Daoy (cell line): ENCODE data around the gene ANKRD40CL. TPM values are rescaled to one million over a fixed set of nuclear protein-coding genes. Genes with fewer than 3 reads are reported as not detected.

ENCODE experiments used
- DNase-seq: peaks from one replicate; pipeline ENCODE4 v3.0.0-alpha.2; 2015; ENCODE audit warnings: low read depth
- total RNA-seq: library from RNA; depleted of rRNA; stranded (reverse); fragments of >200 nt; shearing (Covaris generic); gene quantifications from 2 replicates; pipeline ENCODE4 v1.2.3, GENCODE V29; 2014

ANKRD40CL gene
- total RNA-seq, 1 experiment from 2014 or later: not detected

GRCh38 chr17:50787106-50787505 lies 19.8 kb upstream of the ANKRD40CL start:
- no peak for DNase-seq

- DNase-seq: no peak
Measured at GRCh38 chr17:50785946-50786570, 18.7 kb upstream of the ANKRD40CL start.

DNA sequence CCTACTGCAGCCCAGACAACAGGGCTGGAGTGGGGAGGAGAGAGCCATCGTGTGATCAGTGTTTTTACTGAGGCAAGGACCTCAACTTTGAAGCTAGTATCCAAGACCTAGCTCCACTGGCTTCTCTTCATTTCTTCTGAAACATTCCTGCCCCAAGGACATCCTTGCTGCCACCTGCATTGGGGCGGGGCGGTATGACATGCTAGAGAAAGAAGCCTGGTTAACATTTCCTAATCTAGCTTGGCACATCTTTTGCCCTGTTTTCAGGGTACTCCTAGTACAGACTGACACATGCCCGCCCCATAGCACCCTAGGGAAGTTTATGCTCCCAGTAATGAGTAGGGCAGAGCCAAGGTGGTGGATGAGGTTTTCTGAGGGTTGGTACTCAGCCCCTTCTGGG lies 17.8 kb upstream of the ANKRD40CL start:
- DNase-seq: no peak

DNA sequence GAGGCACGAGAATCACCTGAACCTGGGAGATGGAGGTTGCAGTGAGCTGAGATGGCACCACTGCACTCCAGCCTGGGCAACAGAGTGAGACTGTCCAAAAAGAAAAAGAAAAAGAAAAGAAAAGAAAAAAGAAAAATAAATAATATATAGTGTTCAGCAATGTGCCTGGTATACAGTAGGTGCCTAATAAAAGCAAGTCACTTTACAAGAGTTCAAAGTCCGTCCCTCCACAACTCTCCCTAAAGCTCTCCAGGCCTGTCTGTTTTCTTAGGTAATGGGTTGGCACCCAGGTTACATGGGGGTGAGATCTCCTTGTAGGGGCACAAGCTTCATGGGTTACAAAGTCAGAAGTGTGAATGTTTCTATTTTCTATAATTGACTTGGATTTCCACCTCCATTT lies 16.6 kb upstream of the ANKRD40CL start:
- DNase-seq: no peak

DNA sequence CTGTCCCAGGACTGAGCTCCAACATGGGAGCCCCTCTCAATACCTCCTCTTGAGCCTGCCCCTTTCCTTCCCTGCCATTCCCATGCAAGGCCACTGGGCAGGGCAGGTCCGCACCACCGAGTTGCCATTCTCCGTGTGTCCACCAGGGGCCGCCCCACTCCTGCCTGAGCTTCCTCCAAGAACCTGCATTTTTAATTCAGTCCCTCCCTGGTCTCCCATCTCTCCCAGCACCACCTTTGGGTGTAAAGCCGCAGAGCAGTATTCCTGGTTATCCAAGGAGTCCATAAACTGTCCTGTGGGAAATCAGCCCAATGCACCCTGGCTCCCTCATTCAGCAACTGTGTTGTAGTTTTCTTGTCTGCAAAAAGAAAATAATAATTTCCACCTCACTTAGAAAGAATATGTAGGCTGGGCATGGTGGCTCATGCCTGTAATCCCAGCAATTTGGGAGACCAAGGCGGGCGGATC lies 15.9 kb upstream of the ANKRD40CL start:
- DNase-seq: peak; percentile 84

DNA sequence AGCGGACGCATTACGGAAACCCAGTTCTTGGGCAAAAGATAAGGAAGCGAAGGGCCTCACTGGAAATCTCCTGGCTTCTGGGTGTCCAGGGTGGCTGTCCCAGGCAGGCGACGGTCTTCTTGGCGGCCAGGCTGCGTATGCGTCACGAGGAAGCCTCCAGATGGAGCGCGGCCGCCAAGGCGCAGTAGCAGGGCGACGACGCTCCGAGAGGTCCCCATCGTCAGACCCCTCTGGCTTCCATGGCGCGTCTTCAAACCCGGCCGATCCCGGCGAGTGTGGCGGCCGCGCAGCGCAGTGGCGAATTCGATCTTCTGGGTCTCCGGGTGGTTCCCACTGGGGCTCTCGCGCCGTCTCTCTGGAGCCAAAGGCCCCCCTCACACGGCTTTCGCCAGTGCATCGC lies 13.8 kb upstream of the ANKRD40CL start:
- DNase-seq: no peak

- DNase-seq: no peak
Measured at GRCh38 chr17:50779747-50780353, 12.5 kb upstream of the ANKRD40CL start.

GRCh38 chr17:50778988-50779387 lies 11.7 kb upstream of the ANKRD40CL start:
- DNase-seq: no peak

- no peak for DNase-seq
Measured at GRCh38 chr17:50778471-50778870, 11.2 kb upstream of the ANKRD40CL start.

DNA sequence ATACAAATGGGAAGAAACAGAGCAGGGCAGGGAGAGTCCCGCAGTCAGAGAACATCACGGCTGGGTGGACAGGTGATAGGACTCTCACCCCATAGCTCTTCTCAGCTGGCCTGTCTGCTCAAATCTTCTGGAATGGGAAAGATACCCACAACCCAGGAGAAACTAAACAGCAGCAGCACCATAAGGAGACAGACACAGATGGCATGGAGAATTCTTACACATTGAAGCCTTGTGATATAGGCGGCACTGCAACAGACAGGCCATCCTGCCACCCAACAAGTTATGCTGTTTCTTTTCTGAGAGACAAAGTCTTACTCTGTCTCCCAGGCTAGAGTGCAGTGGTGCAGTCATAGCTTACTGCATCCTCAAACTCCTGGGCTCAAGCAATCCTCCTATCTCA lies 8.6 kb upstream of the ANKRD40CL start:
- no peak for DNase-seq

- no peak for DNase-seq
Measured at GRCh38 chr17:50774225-50774803, 7.0 kb upstream of the ANKRD40CL start.

GRCh38 chr17:50771991-50772785 lies 4.9 kb upstream of the ANKRD40CL start:
- DNase-seq: no peak

DNA sequence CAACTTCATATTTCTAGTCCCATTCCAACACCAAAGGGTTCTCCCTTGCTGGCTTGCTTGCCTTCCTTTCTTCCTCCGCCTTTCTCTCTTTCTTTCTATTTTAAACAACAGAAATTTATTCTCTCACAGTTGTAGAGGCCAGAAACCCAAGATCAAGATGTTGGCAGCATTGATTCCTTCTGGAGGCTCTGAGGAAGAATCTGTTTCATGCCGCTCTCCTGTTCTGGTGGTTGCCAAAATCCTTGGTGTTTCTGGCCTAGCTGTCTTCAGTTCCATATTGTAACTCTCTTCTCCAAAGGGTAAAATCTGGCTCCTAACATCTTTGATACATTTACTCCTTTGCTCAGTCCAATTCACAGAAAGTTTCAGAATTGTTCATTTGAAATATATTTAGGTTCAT lies 3.0 kb upstream of the ANKRD40CL start:
- DNase-seq: no peak

GRCh38 chr17:50769884-50770283 lies 2.6 kb upstream of the ANKRD40CL start:
- no peak for DNase-seq

- no peak for DNase-seq
Measured at GRCh38 chr17:50768346-50768761, 1.0 kb upstream of the ANKRD40CL start.

DNA sequence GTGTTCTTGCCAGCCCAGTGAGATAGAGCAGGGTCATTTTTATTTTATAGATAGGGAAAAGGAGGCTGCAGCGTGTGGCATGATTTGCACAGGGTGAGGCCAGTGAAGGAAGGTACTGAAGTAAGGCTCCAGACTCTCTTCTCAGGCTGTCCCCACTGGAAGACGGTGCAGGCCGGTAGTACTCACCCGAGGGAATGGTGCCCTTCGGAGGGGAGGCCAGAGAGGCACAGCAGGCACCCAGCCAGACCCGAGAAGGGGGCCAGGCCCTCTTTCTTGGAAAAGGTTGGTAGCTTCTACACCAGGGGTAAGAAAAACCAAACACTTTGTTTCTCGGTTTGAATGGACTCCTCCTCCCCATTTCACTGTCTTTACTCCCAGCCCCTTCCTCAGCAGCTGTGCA lies 288 bp downstream of the ANKRD40CL start:
- no peak for DNase-seq

- DNase-seq: no peak
Measured at GRCh38 chr17:50766222-50767023, 895 bp downstream of the ANKRD40CL start.

DNA sequence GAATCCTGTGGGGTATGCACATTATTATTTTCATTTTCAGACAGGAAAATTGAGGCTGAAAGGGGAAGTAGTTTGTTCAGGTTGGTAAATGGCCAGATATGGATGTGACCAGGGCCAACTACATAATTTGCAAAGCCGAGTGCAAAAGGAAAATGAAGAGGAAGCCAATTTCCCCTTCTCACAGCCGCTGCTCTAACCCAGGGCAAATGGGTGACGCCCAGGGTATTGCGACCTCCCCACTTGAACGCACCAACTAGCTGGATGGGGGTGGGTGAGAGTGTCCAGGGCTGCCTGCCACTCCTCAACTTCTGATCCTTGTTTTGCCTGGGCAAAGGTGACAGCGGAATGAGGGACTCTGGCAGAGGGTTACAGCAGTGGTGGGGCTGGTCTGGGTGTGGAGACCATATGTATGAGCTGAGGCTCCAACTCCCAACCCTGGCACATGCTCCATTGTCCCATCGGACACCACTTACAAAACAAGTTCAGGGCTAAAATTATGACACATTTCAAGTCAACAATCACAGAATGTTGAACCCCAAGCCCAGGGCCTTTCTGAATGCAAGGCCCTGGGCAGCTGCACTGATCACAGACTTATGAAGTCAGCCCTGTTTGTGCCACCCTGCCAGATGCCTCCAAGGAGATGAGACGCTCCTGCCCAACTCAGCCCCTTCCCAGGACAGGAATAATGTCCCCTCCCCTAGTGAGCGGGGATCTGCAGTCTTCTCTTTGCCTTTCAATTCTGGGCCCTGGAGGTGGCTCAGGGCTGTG lies 1.7 kb downstream of the ANKRD40CL start:
- DNase-seq: no peak

GRCh38 chr17:50764734-50765149 lies 2.6 kb downstream of the ANKRD40CL start:
- no peak for DNase-seq

DNA sequence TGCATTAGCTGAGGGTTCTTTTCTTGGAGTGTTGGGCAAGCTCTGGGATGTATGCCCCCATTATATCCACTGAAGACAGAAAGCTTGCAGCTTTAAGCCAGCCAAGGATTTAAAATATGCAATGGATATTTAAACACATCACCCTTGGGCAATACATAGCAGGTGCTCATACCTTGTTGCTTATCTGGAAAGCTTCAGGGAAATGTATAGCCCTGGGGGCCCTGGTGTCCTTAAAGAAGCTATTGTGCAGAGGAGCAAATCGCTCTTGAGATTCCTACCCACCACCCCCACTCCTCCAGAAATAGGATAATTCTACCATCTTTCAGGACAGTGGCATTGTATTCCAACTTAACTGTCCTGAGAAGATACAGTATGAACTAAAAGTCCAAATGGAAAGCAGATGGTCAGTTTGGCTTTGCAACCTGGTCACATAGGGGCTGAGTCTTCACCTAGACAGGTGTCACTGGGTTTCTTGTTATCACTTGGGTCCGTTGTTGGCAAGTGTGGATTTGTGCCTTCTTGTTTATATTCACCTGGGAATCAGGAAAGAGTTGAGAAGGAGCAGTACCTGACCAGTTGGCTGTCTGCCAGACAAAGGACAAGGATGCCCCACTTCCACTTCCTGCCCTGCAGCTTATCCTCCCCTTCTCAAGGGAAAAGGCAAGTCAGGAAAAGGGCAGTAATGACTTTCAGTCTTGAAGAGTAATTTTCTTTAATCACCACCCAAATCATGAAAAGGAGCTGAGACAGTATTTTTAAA lies 3.4 kb downstream of the ANKRD40CL start:
- no peak for DNase-seq
